GM19023 (cell line): ENCODE measurements around the gene XRCC5.

ENCODE experiments used
- ATAC-seq: cut with Tn5 transposase; IDR thresholded peaks from one replicate; pipeline ENCODE4 v1.9.1; 2021; ENCODE audit warnings: mild to moderate bottlenecking, moderate library complexity; ENCODE audit not compliant: unreplicated experiment

The XRCC5 gene

DNA sequence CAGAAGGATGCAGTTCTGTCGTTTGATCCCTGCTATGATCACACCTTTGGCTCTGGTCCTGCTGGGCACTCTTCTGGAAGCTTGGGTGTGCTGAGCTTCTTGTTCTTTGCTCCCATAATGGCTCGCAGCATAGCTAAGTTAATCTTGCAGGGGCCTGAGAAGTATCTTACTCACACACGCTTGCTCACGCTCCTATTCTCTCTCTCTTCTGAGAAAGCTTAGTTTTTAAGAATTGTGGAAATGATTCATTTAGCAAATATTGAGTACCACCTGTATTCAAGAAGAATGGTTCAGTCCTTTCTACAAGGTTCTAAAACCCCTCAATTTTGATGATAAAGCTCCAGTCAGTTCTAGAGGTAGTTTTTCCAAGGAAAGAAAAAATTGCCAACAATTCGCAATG, 40.6 kb downstream of the XRCC5 start:
- no peak for ATAC-seq

DNA sequence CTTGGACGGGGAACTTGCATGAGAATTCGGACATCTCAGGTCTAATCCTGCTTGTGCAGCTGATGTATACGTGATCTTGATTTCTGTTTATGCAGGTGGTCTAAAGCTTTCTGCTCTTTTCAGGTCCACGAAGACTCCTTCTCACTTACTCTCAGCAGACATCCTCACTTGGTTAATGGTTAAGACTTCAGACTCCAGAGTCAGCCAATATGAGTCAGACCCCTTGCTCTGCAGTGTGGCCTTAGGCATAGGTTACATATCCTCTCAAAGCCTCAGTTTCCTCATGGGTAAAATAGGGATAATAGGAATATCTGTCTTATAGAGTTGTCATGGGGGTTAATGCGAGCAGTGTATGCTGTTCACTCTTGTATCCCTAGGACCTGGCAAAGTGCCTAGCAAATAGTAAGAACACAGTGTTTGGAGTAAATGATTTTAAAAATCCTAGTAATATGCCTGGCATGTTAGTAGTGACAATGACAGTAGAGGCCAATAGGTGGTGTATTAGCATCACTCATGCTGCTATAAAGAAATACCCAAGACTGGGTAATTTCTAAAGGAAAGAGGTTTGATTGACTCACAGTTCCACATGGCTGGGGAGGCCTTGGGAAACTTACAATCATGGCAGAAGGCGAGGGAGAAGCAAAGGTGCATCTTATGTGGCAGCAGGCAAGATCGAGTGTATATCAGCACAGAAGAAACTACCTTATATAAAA, 42.3 kb downstream of the XRCC5 start:
- ATAC-seq: no peak

DNA sequence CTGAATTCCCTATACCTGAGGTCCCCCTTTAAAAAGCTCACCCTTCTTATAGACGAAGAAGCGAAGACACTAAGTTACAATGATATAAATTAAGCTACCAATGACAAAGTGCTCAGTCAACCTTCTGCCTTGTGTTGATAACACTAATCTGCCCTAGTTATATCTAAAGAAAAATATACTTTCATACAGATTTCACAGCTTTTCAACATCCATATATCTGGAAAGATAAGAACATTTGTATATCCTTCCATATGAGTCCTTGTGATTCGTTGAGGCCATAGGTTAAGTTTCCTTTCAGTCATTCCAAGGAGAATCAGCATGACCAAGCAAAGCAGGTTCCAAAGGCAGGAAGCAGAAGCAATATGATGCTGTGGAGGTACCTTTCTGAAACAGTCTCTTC, 46.8 kb downstream of the XRCC5 start:
- no peak for ATAC-seq

DNA sequence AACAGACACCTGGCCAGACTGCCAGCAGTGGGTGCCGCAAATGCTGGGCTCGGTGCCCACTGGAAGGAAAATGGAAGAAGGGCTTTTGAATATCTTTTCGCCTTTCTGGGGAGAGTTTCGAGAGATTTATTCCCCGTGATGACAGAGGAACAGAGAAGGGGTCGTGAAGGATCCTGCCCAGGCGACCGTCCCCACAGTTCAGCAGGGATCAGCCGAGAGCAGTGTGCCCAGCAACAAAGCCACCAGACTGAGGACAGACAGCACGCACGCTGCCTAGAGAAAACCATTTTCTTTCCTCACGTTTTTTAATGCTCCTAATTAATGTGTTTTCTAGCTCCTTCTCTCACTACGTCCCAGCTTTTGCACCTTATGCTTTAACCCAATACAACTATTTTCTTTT, 47.7 kb downstream of the XRCC5 start:
- ATAC-seq: no peak

DNA sequence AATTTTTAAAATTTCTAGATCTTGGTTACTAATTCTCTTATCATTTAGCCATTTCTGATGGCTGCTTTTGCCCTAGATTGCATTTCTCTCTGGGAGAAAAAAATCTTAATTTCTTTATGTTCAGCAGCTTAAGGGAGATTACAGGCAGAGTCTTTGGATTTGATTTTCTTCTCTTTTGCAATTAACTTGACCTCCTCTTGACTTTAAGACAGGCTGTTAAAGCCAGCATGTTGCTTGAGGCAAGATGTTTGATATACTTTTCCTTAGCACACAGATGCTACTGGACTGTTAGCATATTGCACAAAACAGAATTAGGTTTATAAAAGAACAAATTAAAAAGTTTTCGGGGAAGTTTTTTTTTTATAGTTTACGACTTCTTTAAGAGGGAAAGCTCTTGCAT, 50.0 kb downstream of the XRCC5 start:
- no peak for ATAC-seq

DNA sequence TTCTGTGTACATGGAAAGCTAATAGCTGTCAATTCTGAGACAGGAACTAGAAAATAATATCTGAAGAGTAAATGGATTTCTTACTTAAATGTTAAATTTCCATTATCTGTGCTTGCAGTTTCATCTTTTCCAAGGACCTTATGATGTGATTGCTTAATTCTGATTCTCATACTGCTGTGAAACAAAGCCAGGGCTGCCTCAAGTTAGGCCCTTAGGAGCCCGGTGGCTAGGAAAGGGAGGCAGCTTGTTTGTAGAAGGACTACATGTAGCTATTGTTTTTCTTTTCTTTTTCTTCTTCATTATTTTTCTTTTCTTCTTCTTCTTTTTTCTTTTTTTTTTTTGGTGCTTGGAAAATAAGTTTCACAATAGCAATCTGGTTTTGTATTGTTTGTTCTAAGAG, 50.5 kb downstream of the XRCC5 start:
- no peak for ATAC-seq

DNA sequence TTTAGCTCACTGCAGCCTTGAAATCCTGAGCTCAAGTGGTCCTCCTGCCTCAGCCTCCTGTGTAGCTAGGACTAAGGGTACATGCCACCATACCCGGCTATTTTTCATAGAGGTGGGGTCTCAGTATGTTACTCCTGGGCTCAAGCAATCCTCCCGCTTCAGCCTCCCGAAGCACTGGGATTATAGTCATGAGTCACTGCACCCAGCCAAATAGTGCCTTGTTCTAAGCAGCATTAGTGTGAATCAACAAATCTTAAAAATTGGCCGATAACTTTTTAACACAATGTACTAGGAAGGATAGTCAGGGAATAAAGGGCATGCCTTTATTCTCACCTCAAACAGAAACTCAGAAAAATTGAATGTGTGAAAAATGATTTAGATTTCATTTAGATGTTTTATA, 51.6 kb downstream of the XRCC5 start:
- ATAC-seq: no peak

DNA sequence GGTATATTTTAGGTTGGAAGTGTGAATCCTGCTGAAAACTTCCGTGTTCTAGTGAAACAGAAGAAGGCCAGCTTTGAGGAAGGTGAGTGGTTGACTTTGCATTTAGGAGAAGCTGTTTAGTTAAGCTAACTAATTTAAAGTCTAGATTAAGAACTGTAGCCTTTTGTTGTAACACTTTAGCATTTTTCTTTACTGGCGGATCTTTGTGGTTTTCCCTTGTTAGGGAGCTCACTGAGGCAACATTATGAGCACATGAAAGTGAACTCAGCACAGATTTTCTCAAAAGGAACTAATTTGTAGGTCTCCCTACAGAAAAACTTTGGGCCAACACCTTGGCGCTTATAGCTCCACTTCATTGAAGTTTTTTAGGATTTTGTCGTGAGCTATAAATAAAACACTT, 52.8 kb downstream of the XRCC5 start:
- no peak for ATAC-seq

DNA sequence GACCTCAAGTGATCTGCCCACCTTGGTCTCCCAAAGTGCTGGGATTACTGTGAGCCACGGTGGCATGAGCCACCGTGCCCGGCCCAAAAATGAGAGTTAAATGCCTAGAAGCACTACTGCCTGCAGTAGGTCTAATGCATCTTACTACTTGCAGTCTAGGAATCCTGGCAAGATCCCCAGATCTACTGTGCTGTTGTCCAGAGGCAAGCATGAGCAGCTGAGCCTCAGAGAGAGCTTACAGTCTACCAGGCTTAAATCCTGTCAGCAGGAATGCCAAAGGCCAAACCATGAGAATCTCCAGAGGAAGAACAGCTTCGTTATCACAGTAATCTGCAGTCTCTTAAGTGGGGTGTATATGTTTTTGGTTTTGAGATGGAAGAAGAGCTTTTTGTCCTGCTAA, 54.4 kb downstream of the XRCC5 start:
- ATAC-seq: no peak

DNA sequence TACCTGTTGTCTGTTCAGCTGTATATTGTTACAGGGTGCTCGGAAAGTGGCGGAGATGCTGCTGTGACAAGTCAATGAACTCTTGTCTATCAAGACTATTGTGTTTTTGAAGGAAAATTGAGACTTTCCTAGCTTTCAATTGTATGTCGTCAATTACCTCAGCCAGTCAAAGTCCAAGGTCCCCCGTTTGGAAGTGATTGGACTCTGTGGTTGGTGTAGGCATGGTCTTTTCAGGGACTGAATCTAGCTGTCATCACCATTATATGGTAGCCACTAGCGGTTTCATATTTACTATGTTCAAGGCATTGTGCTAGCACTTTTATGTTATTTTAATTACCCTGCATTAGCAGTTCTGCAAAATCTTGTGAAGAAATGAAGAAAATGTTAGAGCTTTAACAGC, 54.9 kb downstream of the XRCC5 start:
- ATAC-seq: no peak

DNA sequence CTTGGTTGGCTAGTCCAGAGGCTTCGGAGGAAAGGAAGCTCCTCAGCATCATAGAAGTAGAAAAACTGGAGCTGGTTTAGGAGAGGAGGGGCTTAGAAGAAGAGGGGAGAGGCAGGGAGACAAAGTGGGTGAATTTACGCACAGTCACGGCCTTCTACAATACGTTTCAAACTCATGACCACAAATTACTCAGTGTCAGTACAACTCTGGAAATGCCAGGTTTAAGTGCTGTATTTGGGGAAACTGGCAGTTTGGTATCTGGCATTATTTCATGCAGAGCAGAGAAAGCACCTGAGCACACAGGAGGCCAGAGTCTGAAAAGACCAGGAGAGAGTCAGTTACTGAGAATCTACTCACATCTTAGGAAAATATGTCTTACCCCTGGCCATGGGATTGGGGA, 55.4 kb downstream of the XRCC5 start:
- no peak for ATAC-seq

DNA sequence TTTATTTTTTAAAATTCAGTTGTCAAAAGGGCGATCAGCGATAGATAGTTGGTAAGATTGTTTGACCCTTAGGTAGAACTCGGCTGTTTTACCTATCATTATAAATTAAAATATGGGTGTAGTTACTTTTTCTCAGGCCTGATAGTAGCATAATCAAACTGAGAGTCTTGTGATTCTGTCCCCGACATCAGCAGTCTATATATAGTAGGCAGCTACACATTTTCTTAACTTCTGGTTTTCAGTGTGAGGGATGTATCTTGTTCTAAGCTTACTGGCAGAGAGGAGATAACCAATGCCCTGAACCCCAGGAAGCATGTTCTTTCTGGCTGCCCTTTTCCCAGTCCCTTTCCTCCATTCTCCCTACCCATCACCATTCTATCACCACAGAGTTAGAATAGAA, 56.6 kb downstream of the XRCC5 start:
- ATAC-seq: no peak

DNA sequence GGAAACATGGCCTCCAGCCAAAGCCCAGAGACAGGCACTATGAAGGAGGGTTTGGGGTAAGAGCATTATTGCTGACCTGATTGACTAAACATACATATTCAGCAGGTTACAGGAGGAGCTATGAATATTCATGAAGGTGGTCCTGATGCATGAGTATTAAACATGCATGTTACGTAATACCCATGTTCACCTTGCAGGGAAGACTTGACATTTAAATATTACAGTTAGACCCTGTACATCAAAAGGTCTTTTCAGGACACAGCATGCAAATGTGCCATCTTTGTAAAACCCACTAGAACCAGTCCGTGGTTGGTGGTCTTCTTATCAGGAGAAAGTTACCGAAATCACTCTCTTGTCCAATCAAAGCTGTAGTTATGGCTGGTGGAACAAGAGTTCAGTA, 59.9 kb downstream of the XRCC5 start:
- no peak for ATAC-seq

DNA sequence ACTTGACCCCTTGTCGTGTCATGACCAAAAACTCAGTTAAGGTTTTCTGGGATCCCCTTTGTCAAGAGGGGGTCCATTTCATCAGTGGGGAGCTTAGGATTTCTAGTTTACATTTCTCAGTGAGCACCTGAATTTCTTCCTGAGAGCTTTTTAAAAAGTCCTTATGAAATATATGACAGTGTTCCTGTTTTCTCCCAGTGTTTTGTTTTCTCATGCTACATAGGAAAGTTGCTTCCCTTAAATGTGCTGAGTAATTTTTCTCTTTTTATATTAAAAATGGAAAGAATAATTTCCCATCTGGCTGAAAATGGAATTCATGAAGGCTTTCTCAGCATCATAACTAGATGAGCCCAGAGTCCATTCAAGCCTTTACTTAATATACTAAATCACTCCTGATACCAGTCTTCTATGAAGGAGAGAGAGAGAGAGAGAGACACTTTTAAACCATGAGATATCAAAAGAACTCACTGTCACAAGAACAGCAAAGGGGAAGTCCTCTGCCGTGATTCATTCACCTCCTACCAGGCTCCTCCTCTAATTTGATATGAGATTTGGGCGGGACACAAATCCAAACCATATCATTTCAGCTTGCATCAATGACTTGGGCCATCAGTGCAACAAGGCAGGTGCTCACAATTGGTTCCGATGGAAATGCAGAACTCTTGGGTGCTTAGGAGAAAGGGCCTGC, 61.1 kb downstream of the XRCC5 start:
- no peak for ATAC-seq

DNA sequence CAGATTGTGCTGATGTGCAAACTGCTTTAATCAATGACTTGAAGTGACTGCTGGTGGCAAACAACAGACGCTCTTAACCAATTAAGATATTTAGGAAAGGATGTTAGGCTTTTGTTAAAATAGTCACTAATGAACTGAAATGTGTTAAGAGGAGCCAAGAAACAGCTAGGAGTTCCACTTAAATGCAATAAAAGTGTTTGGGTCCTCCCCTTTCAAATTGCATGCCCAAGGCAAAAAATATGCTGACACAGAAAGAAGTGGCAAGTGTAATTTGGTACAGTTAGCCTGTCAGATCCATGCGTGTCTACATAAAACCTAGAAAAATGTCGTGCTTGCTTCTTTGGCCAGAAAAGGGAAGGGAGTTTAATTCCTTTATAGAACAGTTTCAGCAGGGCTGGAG, 61.9 kb downstream of the XRCC5 start:
- no peak for ATAC-seq

DNA sequence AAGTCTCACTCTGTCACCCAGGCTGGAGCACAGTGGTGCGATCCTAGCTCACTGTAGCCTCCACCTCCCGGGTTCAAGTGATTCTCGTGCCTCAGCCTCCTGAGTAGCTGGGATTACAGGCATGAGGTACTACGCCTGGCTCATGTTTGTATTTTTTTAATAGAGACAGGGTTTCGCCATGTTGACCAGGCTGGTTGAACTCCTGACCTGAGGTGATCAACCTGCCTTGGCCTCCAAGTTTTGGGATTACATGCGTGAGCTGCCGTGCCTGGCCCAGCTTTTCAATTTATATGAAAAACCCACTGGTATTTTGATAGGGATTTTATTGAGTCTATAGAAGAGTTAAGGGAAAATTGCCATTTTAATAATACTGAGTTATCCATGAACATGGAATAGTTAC, 63.3 kb downstream of the XRCC5 start:
- no peak for ATAC-seq

DNA sequence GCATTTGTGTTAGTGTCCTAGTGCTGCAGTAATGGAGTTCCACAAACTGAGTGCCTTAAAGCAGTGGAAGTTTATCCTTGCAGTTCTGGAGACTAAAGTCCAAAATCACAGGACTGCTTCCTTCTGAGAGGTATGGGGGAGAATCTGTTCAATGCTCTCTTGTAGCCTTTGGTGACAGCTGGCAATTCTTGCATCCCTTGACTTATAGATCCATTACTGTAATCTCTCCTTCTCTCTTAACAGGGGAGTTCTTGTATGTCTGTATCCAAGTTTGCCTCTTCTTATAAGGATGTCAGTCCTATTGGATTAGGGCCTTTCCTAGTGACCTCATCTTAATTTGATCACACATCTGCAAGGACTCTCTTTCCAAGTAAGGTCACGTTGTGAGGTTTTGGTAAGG, 69.9 kb downstream of the XRCC5 start:
- ATAC-seq: no peak

DNA sequence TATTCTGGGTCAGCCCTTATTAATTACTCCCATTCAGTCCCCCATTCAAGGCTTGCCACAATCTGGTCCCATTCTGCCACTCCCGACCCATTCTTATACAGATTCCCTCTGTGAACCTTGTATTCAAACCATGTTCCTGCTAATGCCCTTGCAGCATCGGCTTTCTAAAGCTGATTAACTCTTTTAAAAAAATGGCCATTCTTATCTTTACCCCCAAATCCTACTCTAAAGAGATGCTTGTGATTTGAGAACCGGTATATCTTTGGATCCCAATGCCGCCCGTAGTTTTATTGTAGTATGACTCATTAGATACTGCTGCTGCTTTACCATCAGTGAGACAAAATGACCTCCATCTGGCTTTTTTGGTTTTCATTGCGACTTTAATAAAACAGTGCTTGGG, 72.2 kb downstream of the XRCC5 start:
- no peak for ATAC-seq

DNA sequence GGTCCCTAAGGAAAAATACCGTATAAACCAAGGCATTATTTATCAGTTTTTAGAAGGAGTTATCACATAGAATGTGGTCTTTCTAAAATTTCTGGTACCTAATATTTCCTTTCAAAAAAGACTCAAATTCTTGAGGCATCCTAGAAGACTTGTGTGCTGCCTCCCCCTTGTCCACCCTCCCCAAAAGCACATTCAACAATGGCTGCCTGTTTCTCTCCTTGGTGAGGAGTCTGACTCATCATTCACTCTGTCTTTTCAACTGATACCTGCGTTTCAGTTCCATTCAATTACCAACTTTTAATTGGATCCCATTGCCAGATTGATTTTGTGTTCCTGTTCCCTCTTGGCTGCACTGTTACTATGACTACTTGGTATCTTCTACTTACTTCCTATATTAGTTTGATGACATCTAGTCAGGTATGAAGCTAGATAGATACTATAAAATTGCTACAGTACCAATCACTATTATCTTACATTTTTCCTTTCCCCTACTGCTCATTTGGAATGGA, 72.9 kb downstream of the XRCC5 start:
- no peak for ATAC-seq

DNA sequence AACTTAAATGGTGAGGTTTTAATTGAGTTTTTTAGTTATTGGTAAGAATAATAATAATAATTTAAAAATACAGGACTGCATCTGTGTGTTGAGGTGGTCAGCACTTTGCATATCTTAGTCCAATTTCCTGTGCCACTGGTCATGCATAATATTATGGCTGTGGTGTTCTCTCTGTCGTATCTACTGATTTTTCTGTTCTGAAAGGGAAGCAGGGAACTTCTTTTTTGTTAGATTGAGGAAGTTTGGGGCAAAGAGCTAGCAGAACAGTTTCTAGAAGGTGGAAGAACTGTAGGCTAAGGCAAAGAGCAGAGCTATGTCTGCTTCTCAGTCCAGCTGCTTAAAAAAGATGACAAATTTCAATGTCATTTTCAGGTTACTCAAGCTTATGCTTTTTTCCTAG, 74.3 kb downstream of the XRCC5 start:
- ATAC-seq: no peak

DNA sequence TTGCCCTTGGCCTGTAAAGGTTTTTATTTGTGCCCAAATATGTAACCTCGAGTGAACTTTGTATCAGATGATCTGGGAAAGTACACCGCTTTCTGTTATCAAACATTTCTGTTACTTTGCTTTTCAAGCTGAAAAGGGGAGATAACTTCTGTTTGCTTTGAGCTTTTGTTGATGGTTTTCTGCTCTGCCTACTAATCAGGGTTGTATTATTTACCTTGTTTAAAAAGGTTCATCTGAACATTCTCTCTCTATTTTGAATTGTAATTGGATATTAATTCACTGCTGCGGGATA, 79.4 kb downstream of the XRCC5 start:
- ATAC-seq: no peak

DNA sequence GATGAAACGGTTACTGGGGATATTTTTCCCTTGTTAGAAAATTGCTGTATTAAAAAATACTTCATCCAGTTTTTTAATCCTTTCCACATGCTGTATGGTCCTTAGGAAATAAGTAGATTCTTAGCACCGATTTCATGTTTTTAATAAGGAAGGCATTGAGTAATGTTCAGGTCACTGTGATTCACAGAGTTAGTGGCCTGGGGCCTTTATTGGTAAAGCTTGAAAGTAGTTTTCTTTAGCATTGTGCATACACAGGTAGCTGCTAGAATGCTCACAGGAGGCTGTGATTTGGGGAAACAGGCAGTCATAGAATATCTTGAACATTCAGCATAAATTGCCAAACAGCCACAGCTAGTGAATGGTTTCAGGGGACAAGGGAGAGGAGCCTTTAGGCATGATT, 79.8 kb downstream of the XRCC5 start:
- ATAC-seq: no peak

DNA sequence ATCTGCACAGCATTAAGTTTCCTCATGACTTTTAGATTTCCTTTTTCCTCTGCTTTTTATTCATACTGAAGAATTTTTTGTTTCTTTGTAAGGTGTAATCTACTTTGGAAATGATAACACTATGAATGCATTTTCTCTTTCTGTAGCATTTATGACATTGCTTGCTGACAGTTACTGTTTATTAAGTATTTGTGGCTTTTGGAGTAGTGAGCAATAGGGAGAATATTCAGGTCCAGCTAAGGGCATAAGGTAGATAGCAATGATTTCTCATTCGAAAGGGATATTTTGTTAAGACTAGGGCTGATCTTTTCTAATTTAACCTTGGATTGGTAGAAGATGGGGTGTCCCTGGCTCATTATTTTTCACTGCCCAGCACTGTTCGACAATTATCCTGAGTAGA, 80.3 kb downstream of the XRCC5 start:
- no peak for ATAC-seq
